Gastrocnemius medialis (tissue), 4 donors: ENCODE measurements around the gene ABL1. TPM values are rescaled to one million over a fixed set of nuclear protein-coding genes. Genes with fewer than 3 reads are reported as not detected.
A peak's percentile ranks its signal among the peaks of the same experiment; 100 is the strongest.

Experiments
- ATAC-seq, 2 donors: fragments of 150-250 bp; one replicate each; pipeline ENCODE4 v1.9.1; 2016
- DNase-seq, 2 donors: peaks; one replicate each; pipeline ENCODE4 v3.0.0-alpha.2; 2019
- H3K27ac ChIP-seq, 4 donors: fragments of 200-600 bp; sonication (generic); 1 replicate in 1 of 4; 2 replicates in 3 of 4; pipeline ENCODE4 v1.5.1; 2016 to 2018; ENCODE audit warnings: mild to moderate bottlenecking in 2 of 4, moderate library complexity in 1 of 4
- H3K27me3 ChIP-seq, 3 donors: fragments of 200-600 bp; sonication (generic) in 2 of 3; 1 replicate in 1 of 3; 2 replicates in 2 of 3; pipeline versions ENCODE4 v1.5.1 to v1.6.0; 2016 to 2019; ENCODE audit warnings: mild to moderate bottlenecking in 1 of 3, moderate library complexity in 1 of 3
- H3K36me3 ChIP-seq, 2 donors: fragments of 200-600 bp; sonication (generic) in 1 of 2; one replicate each; pipeline ENCODE4 v1.5.1; 2017 to 2018
- H3K4me1 ChIP-seq, 2 donors: fragments of 200-600 bp; sonication (generic) in 1 of 2; one replicate each; pipeline ENCODE4 v1.5.1; 2016 to 2017; ENCODE audit warnings: mild to moderate bottlenecking in 2 of 2
- H3K4me3 ChIP-seq, 4 donors: fragments of 200-600 bp; sonication (generic) in 3 of 4; 1 replicate in 1 of 4; 2 replicates in 3 of 4; pipeline ENCODE4 v1.5.1; 2016 to 2019; ENCODE audit warnings: mild to moderate bottlenecking in 2 of 4
- H3K9me3 ChIP-seq, 3 donors: fragments of 200-600 bp; sonication (generic) in 2 of 3; 1 replicate in 1 of 3; 2 replicates in 2 of 3; pipeline ENCODE4 v1.5.1; 2016 to 2019
- POLR2A ChIP-seq, 2 donors: fragments of 450-650 bp; IDR thresholded peaks; one replicate each; pipeline ENCODE4 v1.6.1; 2017; ENCODE audit warnings: antibody characterized with exemption in 2 of 2, mild to moderate bottlenecking in 2 of 2, moderate library complexity in 2 of 2
- in situ Hi-C, 4 donors: fragments of 200-750 bp; cut with MboI; loops; one replicate each; pipeline versions ENCODE4 v1.15.0 to v1.8.0; 2017; ENCODE audit warnings: low sequenced_read_pairs in 4 of 4
- intact Hi-C: fragments of 100-400 bp; cut with DNase I; formaldehyde crosslinking; loops from one replicate; pipeline ENCODE4 v1.15.1; 2023; ENCODE audit warnings: low total_unique reads
- total RNA-seq, 4 donors: library from RNA; depleted of rRNA; stranded (reverse); fragments of >200 nt; gene quantifications; one replicate each; pipeline versions ENCODE4 v1.1.0 to v1.2.3, GENCODE V29; 2016
- TF ChIP-seq, protein P1 (sequence below), 5 experiments: fragments of 450-650 bp in 3 of 5; fragments of 200-600 bp in 2 of 5; sonication (generic) in 2 of 5; IDR thresholded peaks in 4 of 5; conservative IDR thresholded peaks in 1 of 5; 1 replicate in 4 of 5; 2 replicates in 1 of 5; pipeline ENCODE4 v1.5.1; 2016 to 2019; ENCODE audit warnings: antibody characterized with exemption in 5 of 5, mild to moderate bottlenecking in 3 of 5, moderate library complexity in 3 of 5

ABL1 gene
- total RNA-seq, 4 donors from 2014 or later = 22.8 to 55.5 (median 28.5) TPM

DNA sequence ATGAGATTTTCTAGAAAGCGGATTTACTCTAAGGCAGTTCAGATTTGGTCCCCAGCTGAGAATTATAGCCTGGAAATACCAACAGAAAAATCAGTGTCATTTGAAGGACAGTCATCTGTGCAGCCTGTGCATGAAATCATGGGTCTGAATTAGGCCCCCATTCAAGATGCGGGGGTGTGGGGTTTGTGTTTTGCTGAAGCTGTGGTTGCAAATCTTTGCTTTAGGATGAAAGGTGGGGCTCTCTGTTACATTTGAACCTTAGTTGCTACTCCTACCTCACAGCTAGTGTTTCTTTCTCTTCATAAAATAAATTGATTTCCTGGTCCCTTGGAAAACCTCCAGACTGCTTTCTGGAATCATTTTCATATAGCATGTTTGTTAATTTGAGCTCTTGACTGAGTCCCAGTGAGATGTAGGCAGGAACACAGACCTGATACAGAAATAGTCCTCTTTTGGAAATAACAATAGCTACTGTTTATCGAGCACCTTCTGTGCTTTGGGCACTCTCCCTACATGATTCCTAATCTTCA is 4.8 kb upstream of the ABL1 start:
- Histone ChIP-seq H3K27ac (no peak overlapping the region), H3K27me3 (no peaks in the 10 kb centered on the region), H3K4me3 (no peak overlapping the region), H3K4me1 (peaks cover 36 to 37% of the 10 kb centered on the region in 2 donors), H3K36me3 (no peaks in the 10 kb centered on the region), H3K9me3 (no peaks in the 10 kb centered on the region)
- DNase-seq = no peak
- intact Hi-C loops = loop anchor here (5.0 to 10.0 kb wide), 3 partner anchors 48 to 385 kb away; partner anchors contain the start of gene ASS1
- no peak for ATAC-seq
- in situ Hi-C loops = no loop called here
- TF ChIP-seq, protein P1, sequence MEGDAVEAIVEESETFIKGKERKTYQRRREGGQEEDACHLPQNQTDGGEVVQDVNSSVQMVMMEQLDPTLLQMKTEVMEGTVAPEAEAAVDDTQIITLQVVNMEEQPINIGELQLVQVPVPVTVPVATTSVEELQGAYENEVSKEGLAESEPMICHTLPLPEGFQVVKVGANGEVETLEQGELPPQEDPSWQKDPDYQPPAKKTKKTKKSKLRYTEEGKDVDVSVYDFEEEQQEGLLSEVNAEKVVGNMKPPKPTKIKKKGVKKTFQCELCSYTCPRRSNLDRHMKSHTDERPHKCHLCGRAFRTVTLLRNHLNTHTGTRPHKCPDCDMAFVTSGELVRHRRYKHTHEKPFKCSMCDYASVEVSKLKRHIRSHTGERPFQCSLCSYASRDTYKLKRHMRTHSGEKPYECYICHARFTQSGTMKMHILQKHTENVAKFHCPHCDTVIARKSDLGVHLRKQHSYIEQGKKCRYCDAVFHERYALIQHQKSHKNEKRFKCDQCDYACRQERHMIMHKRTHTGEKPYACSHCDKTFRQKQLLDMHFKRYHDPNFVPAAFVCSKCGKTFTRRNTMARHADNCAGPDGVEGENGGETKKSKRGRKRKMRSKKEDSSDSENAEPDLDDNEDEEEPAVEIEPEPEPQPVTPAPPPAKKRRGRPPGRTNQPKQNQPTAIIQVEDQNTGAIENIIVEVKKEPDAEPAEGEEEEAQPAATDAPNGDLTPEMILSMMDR (IDR thresholded peaks at IDR 0.05 in 4 of 5, conservative IDR thresholded peaks at IDR 0.05 in 1 of 5) = no peak
- TF ChIP-seq POLR2A (IDR thresholded peaks at IDR 0.05) = no peak

DNA sequence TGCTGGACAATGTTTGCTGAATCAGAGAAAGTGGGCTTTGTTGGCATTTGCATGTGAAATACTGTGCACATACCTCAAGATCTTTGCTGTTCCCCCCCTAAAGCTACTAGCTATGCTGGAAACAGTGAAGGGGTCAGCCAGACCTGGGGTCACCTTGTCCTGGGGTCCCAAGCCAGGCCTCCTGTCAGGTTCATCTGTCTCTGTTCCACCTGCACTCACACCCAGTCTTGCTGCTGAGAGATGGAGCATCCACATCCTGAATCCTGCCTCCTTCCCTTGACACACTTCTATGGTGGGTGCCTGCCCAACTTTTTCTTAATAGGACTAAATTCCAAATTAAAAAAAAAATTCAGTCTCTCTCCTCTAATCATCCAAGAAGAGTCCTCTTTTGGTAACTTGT is 4.0 kb upstream of the ABL1 start:
- Histone ChIP-seq H3K27ac (no peak overlapping the region), H3K4me1 (peaks cover 32 to 33% of the 10 kb centered on the region in 2 donors), H3K4me3 (no peak overlapping the region), H3K27me3 (no peaks in the 10 kb centered on the region), H3K36me3 (no peaks in the 10 kb centered on the region), H3K9me3 (no peaks in the 10 kb centered on the region)
- ATAC-seq = no peak
- DNase-seq = no peak
- in situ Hi-C loops = no loop called here
- intact Hi-C loops = loop anchor here (5.0 to 10.0 kb wide), 3 partner anchors 49 to 386 kb away; partner anchors contain the start of gene ASS1
- TF ChIP-seq, protein P1 (IDR thresholded peaks at IDR 0.05 in 4 of 5, conservative IDR thresholded peaks at IDR 0.05 in 1 of 5) = no peak
- TF ChIP-seq POLR2A (IDR thresholded peaks at IDR 0.05) = no peak

DNA sequence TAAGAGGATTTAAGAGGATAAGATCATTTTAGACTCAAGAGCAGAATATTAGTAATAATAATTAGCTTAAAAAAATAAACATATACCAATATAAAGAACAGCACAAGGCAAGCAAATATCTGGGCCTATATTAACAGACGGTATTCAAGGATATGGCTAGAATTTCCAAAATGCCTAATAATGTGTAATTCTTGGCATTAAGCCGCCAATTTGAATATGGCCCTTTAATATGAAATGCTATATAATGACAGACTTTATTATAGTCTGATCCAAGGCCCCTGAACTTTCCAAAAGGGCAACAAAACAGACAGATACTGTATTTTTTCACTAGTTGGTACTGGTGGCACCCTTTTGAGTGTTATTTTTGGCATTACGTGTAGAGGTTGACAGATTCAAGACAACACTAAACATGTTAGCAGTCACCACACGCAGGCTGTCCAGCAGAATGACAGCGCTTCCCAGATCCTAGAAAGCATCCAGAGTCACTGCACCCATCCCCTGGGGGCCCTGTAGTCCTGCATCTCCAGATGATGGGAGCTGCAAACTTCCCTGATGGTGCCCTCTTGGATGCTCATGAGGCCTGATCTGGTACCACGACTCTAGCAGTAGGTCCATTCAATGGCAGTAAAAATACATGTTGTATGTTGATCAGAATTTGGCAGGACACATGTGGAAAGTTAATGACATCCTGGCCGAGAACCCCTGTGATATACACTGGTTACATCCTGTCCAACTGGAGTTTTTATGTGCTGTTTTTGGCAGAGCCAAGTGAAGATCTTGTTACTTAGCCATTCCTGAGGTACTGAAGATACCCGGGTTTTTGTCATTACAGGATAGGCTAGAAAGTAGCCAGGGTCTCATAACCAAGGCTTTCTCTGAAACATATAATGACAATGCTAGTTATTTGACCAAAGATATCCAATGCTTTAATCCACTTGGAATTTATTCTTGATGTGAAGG is 1.7 kb upstream of the ABL1 start:
- Histone ChIP-seq H3K36me3 (no peaks in the 10 kb centered on the region), H3K4me3 (peak overlapping the region in 1 of 4 donors; percentile 68), H3K27ac (peak overlapping the region; percentile 86 to 90 (median 88)), H3K4me1 (peaks cover 48 to 55% of the 10 kb centered on the region in 2 donors), H3K9me3 (no peaks in the 10 kb centered on the region), H3K27me3 (no peaks in the 10 kb centered on the region)
- DNase-seq (no peak), ATAC-seq (no peak)
- TF ChIP-seq, protein P1 (IDR thresholded peaks at IDR 0.05 in 4 of 5, conservative IDR thresholded peaks at IDR 0.05 in 1 of 5) = no peak
- no peak for TF ChIP-seq POLR2A (IDR thresholded peaks at IDR 0.05)
- in situ Hi-C loops (no loop called here), intact Hi-C loops (loop anchor here (5.0 to 10.0 kb wide), 3 partner anchors 51 to 389 kb away; partner anchors contain the start of gene ASS1)

DNA sequence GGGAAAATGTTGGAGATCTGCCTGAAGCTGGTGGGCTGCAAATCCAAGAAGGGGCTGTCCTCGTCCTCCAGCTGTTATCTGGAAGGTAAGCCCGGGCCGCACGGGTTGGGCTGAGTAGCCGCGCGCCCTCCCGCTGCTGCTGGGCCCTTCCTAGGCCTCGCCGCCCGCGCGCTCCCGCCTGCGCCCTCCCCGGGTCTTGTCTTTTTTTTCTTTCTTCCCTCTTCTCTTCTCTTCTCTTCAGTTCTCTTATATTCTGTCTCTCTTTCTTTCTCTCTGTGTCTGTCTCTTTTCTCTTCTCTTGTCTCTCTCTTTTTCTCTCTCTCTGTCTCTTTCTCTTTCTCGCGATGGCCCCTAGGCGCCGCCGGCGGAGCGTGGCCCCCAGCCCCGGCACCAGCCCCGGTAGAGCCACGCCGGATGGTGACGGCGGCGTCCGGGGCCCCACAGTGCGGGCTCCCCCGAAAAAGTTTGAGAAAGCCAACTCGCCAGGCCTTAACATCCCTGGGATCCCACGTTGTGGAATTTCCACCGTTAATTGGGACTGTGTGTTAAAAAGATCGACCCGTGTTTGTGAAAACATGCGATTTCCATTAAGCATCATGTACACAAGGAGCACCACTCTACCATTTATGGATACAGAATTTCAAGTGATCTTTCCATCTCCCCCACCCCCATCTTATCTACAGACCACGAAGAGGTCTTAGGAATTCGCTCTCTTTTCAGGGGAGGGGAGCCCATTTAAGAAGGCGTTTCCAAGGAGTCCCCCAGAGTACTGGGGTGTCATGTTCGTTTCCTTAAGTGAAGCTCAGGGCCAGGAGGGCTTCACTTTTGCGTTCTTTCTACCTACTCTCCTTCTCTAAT is 616 bp downstream of the ABL1 start:
- in situ Hi-C loops (no loop called here), intact Hi-C loops (loop anchor here (10.0 kb wide), 2 partner anchors 121 to 391 kb away; partner anchors contain the start of gene ASS1)
- Histone ChIP-seq H3K9me3 (no peaks in the 10 kb centered on the region), H3K36me3 (no peaks in the 10 kb centered on the region), H3K27me3 (no peaks in the 10 kb centered on the region), H3K27ac (peak overlapping the region; percentile 86 to 90 (median 88)), H3K4me1 (peaks cover 59 to 61% of the 10 kb centered on the region in 2 donors), H3K4me3 (peak overlapping the region; percentile 67 to 79 (median 74))
- TF ChIP-seq POLR2A (IDR thresholded peaks at IDR 0.05) = peak; percentile 30 to 37
- TF ChIP-seq, protein P1 (IDR thresholded peaks at IDR 0.05 in 4 of 5, conservative IDR thresholded peaks at IDR 0.05 in 1 of 5) = no peak
- peak; percentile 39 to 48 for ATAC-seq
- no peak for DNase-seq
